Right lobe of liver (tissue), 4 donors: Measurements from ENCODE around the gene SPC24.
"Not testable (repeated sequence)": the region's sequence is repeated elsewhere in the genome, so short reads cannot be mapped to it uniquely, and the experiment has no call there.

Experiments used
- CTCF ChIP-seq, 4 donors: fragments of 200-600 bp in 3 of 4; fragments of 450-650 bp in 1 of 4; IDR thresholded peaks; one replicate each; pipeline versions ENCODE4 v1.5.1 to v1.8.0; 2016 to 2022; ENCODE audit warnings: antibody characterized with exemption in 4 of 4, mild to moderate bottlenecking in 2 of 4
- POLR2A ChIP-seq: fragments of 450-650 bp; IDR thresholded peaks from one replicate; pipeline ENCODE4 v1.6.1; 2017; ENCODE audit warnings: antibody characterized with exemption, mild to moderate bottlenecking
- donor health status: DM: no; HTN: no; CAD: no.
- donor health status: DM: no; HTN: no; CAD: no.
- donor health status: DM: no; HTN: yes; CAD: no.

DNA sequence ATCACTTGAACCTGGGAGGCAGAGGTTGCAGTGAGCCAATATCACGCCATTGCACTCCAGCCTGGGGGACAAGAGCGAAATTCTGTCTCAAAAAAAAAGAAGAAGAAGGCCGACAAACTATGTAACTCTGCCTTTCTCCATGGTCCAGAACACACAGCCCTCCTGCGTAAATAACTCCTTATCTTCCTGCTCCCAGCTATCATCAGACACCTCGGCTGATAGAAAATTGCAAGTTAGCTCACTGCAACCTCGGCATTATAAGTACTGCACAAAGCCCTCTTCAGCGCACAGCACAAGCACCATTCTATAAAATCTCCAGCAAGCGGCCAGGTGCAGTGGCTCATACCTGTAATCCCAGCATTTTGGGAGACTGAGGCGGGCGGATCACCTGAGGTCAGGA is 51.9 kb downstream of the SPC24 start:
- not testable (repeated sequence) for TF ChIP-seq POLR2A; CTCF (IDR thresholded peaks at IDR 0.05)
